ENCODE data around the gene GARIN6. TPM values are rescaled to one million over a fixed set of nuclear protein-coding genes. Genes with fewer than 3 reads are reported as not detected.

The GARIN6 gene
- total RNA-seq, 2 experiments from 2014 or later = not detected

DNA sequence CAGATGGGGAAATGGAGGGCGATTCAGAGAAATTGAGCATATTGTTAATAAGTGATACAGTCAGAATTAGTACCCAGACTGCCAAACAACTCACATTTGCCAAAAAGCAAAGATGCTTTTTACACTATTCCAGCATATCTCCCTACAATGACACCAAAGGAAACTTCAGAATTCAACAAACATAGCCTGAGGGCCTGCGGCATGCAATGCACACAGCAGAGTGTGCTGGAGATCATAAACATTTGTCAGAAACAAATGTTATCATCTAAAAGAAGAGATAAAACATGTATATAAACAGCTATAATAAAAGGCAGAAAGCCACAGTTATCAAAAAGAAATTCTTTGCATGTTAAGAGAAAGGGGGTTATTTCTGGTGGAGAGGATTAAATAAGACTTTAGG, 20.1 kb upstream of the GARIN6 start:
- ATAC-seq (no peak), DNase-seq (no peak)
- POLR2A ChIA-PET = no interaction called here
- intact Hi-C loops (cut with micrococcal nuclease) = no loop called here
- TF ChIP-seq, protein P1, sequence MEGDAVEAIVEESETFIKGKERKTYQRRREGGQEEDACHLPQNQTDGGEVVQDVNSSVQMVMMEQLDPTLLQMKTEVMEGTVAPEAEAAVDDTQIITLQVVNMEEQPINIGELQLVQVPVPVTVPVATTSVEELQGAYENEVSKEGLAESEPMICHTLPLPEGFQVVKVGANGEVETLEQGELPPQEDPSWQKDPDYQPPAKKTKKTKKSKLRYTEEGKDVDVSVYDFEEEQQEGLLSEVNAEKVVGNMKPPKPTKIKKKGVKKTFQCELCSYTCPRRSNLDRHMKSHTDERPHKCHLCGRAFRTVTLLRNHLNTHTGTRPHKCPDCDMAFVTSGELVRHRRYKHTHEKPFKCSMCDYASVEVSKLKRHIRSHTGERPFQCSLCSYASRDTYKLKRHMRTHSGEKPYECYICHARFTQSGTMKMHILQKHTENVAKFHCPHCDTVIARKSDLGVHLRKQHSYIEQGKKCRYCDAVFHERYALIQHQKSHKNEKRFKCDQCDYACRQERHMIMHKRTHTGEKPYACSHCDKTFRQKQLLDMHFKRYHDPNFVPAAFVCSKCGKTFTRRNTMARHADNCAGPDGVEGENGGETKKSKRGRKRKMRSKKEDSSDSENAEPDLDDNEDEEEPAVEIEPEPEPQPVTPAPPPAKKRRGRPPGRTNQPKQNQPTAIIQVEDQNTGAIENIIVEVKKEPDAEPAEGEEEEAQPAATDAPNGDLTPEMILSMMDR (IDR thresholded peaks at IDR 0.05) = no peak
- no peaks in the 10 kb centered on the region for H3K36me3 Mint-ChIP-seq (ENCODE audit: low read depth)
- peaks cover 6% of the 10 kb centered on the region for H3K9me3 Mint-ChIP-seq
- no peak overlapping the region for H3K4me3 Mint-ChIP-seq
- H3K4me1 Mint-ChIP-seq (ENCODE audit: low read depth) = no peaks in the 10 kb centered on the region
- H3K27me3 Mint-ChIP-seq = no peaks in the 10 kb centered on the region
- no peak overlapping the region for H3K27ac Mint-ChIP-seq
- CTCF ChIA-PET = interaction anchor here (1.0 kb wide), 1 partner anchor 9 kb away, joined by 3 read pairs; no protein-coding TSS in a partner anchor

DNA sequence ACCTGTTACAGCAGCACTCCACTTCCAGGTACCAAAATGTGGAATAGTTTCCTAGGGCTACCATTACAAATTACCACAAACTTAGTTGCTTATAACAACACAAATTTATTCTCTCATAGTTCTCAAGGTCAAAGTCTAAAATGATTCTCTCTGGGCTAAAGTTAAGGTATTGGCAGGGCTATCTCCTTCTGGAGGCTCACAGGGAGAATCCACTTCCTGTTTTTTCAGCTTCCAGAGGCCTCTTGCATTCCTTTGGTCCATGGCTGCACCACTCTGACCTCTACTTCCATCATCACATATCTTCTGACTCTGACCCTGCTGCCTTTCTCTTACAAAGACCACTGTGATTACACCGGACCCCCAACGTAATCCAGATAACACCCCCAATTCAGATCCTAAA, 2.9 kb upstream of the GARIN6 start:
- Mint-ChIP-seq H3K9me3 (no peaks in the 10 kb centered on the region), H3K4me3 (no peak overlapping the region), H3K4me1 (ENCODE audit: low read depth) (no peaks in the 10 kb centered on the region), H3K27ac (no peak overlapping the region), H3K27me3 (no peaks in the 10 kb centered on the region), H3K36me3 (ENCODE audit: low read depth) (no peaks in the 10 kb centered on the region)
- DNase-seq (no peak), ATAC-seq (no peak)
- ChIA-PET CTCF (no interaction called here), POLR2A (no interaction called here)
- TF ChIP-seq, protein P1 (IDR thresholded peaks at IDR 0.05) = no peak
- intact Hi-C loops (cut with micrococcal nuclease) = no loop called here

DNA sequence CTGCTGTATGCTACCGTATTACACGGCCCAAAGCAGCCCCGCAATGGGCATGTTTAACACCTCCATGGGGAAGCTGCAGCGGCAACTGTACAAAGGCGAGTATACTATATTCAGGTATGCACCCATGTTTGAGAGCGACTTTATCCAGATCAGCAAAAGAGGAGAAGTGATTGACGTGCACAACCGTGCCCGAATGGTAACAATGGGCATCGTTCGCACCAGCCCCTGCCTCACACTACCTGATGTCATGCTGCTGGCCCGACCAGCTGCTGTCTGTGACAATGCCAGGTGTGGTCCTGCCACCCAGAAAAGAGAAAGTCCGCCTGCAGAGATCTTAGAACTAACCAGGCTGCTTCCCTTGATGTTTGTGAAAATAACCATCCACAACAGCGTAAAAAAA, 630 bp downstream of the GARIN6 start:
- TF ChIP-seq, protein P1 (IDR thresholded peaks at IDR 0.05) = no peak
- intact Hi-C loops (cut with micrococcal nuclease) = no loop called here

DNA sequence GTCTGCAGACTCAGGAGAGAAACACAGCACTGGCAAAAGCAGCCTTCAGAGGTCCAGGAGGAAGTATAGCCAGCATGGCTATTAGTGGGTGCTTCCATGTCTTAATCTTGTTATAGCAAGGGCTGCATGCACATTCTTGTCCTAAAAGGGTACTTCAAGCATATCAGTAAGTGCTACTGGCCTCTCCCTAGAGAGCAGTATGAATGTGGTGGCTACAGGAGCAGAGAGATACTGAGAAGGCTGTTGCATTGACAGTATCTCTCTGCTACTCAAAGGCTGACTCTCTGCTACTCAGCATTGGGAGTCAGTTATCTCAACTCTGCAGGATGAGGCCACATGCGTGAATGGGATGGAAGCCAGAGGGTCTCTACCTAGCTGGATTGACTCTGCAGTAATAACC, 2.0 kb downstream of the GARIN6 start:
- ATAC-seq (no peak), DNase-seq (no peak)
- TF ChIP-seq, protein P1 (IDR thresholded peaks at IDR 0.05) = no peak
- ChIA-PET CTCF (no interaction called here), POLR2A (no interaction called here)
- H3K27ac Mint-ChIP-seq = no peak overlapping the region
- H3K4me3 Mint-ChIP-seq = no peak overlapping the region
- intact Hi-C loops (cut with micrococcal nuclease) = no loop called here
- no peaks in the 10 kb centered on the region for H3K4me1 Mint-ChIP-seq (ENCODE audit: low read depth)
- no peaks in the 10 kb centered on the region for H3K27me3 Mint-ChIP-seq
- H3K36me3 Mint-ChIP-seq (ENCODE audit: low read depth) = no peaks in the 10 kb centered on the region
- H3K9me3 Mint-ChIP-seq = peaks cover 2% of the 10 kb centered on the region

More for the DNA sequence above, 630 bp downstream of the GARIN6 start:
- H3K36me3 Mint-ChIP-seq (ENCODE audit: low read depth) = no peaks in the 10 kb centered on the region
- ATAC-seq (no peak), DNase-seq (no peak)
- no peaks in the 10 kb centered on the region for H3K4me1 Mint-ChIP-seq (ENCODE audit: low read depth)
- ChIA-PET CTCF (no interaction called here), POLR2A (interaction anchor here (0.5 kb wide), 1 partner anchor 1695 kb away, joined by 3 read pairs; no protein-coding TSS in a partner anchor)
- no peaks in the 10 kb centered on the region for H3K27me3 Mint-ChIP-seq
- H3K27ac Mint-ChIP-seq = no peak overlapping the region
- no peak overlapping the region for H3K4me3 Mint-ChIP-seq
- H3K9me3 Mint-ChIP-seq = peaks cover 2% of the 10 kb centered on the region

DNA sequence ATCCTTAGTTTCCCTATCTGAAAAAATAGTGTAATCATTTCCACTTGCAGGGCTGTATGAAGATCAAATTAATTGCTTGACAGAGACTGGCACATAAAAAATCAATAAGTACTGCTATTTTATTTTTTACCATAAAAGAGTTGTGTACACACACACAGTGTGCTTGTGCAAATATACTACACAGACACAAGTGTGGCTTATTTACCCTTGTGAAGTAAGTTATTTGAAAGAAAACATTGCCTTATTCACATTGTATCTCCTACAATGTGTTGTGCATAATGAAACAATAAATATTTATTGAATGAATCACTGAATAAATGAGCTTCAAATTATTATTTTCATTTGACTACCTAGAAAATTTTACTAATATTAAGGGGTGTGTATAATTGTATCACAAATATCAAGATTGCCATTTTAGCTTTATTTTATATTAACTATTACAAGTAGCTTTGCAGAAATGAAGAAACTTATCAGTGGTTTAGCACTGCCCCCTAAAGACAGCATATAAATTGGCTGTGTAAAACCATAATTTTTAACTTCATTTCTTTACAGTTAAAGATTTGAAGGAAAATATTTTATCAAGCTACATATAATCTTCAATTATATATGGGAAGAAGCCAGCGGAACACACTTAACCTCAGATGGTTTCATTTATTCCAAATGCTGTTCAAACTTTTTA, 11.3 kb downstream of the GARIN6 start:
- ChIA-PET POLR2A (interaction anchor here (0.7 kb wide), 1 partner anchor 12 kb away, joined by 3 read pairs; no protein-coding TSS in a partner anchor), CTCF (interaction anchor here (1.3 kb wide), 1 partner anchor 703 kb away, joined by 3 read pairs; no protein-coding TSS in a partner anchor)
- ATAC-seq (no peak), DNase-seq (no peak)
- Mint-ChIP-seq H3K9me3 (no peaks in the 10 kb centered on the region), H3K4me1 (ENCODE audit: low read depth) (no peaks in the 10 kb centered on the region), H3K4me3 (no peak overlapping the region), H3K27me3 (no peaks in the 10 kb centered on the region), H3K36me3 (ENCODE audit: low read depth) (no peaks in the 10 kb centered on the region), H3K27ac (no peak overlapping the region)
- TF ChIP-seq, protein P1 (IDR thresholded peaks at IDR 0.05) = no peak
- intact Hi-C loops (cut with micrococcal nuclease) = no loop called here
